ENCODE data around the gene MAP4.

The MAP4 gene

GRCh38 chr3:48030188-48030587, 14.0 kb upstream of the MAP4 start:
- Histone ChIP-seq H3K27me3 (ENCODE audit: control insufficient read depth, insufficient read depth, low read length) (no peaks in the 10 kb centered on the region), H3K4me3 (ENCODE audit: low read depth, low read length) (no peak overlapping the region), H3K4me1 (ENCODE audit: control insufficient read depth, insufficient read depth, low read length) (peaks cover 4% of the 10 kb centered on the region), H3K36me3 (ENCODE audit: control insufficient read depth, insufficient read depth, low read length) (no peaks in the 10 kb centered on the region), H3K9ac (ENCODE audit: low read depth, low read length) (no peak overlapping the region), H3K9me3 (ENCODE audit: control insufficient read depth, insufficient read depth, low read length) (no peaks in the 10 kb centered on the region)

- H3K4me3 ChIP-seq (ENCODE audit: low read depth, low read length): no peak overlapping the region
- no peaks in the 10 kb centered on the region for H3K27me3 ChIP-seq (ENCODE audit: control insufficient read depth, insufficient read depth, low read length)
- H3K4me1 ChIP-seq (ENCODE audit: control insufficient read depth, insufficient read depth, low read length): peaks cover 5% of the 10 kb centered on the region
- H3K9me3 ChIP-seq (ENCODE audit: control insufficient read depth, insufficient read depth, low read length): no peaks in the 10 kb centered on the region
- no peaks in the 10 kb centered on the region for H3K36me3 ChIP-seq (ENCODE audit: control insufficient read depth, insufficient read depth, low read length)
- no peak overlapping the region for H3K9ac ChIP-seq (ENCODE audit: low read depth, low read length)
These were observed 11.0 kb upstream of the MAP4 start for GRCh38 chr3:48026951-48027908.

- no peaks in the 10 kb centered on the region for H3K9me3 ChIP-seq (ENCODE audit: control insufficient read depth, insufficient read depth, low read length)
- peaks cover 8% of the 10 kb centered on the region for H3K4me1 ChIP-seq (ENCODE audit: control insufficient read depth, insufficient read depth, low read length)
- no peak overlapping the region for H3K9ac ChIP-seq (ENCODE audit: low read depth, low read length)
- no peaks in the 10 kb centered on the region for H3K27me3 ChIP-seq (ENCODE audit: control insufficient read depth, insufficient read depth, low read length)
- no peak overlapping the region for H3K4me3 ChIP-seq (ENCODE audit: low read depth, low read length)
- H3K36me3 ChIP-seq (ENCODE audit: control insufficient read depth, insufficient read depth, low read length): no peaks in the 10 kb centered on the region
These were observed 9.9 kb upstream of the MAP4 start for GRCh38 chr3:48026098-48026497.

GRCh38 chr3:48024401-48024800, 8.2 kb upstream of the MAP4 start:
- H3K27me3 ChIP-seq (ENCODE audit: control insufficient read depth, insufficient read depth, low read length): no peaks in the 10 kb centered on the region
- no peaks in the 10 kb centered on the region for H3K9me3 ChIP-seq (ENCODE audit: control insufficient read depth, insufficient read depth, low read length)
- H3K4me1 ChIP-seq (ENCODE audit: control insufficient read depth, insufficient read depth, low read length): peaks cover 8% of the 10 kb centered on the region
- no peak overlapping the region for H3K9ac ChIP-seq (ENCODE audit: low read depth, low read length)
- no peak overlapping the region for H3K4me3 ChIP-seq (ENCODE audit: low read depth, low read length)
- no peaks in the 10 kb centered on the region for H3K36me3 ChIP-seq (ENCODE audit: control insufficient read depth, insufficient read depth, low read length)

- no peaks in the 10 kb centered on the region for H3K27me3 ChIP-seq (ENCODE audit: control insufficient read depth, insufficient read depth, low read length)
- H3K4me1 ChIP-seq (ENCODE audit: control insufficient read depth, insufficient read depth, low read length): peaks cover 8% of the 10 kb centered on the region
- H3K4me3 ChIP-seq (ENCODE audit: low read depth, low read length): no peak overlapping the region
- no peaks in the 10 kb centered on the region for H3K36me3 ChIP-seq (ENCODE audit: control insufficient read depth, insufficient read depth, low read length)
- H3K9me3 ChIP-seq (ENCODE audit: control insufficient read depth, insufficient read depth, low read length): no peaks in the 10 kb centered on the region
- no peak overlapping the region for H3K9ac ChIP-seq (ENCODE audit: low read depth, low read length)
These were observed 7.2 kb upstream of the MAP4 start for GRCh38 chr3:48023377-48023776.

GRCh38 chr3:48022178-48022577, 6.0 kb upstream of the MAP4 start:
- no peaks in the 10 kb centered on the region for H3K27me3 ChIP-seq (ENCODE audit: control insufficient read depth, insufficient read depth, low read length)
- H3K4me3 ChIP-seq (ENCODE audit: low read depth, low read length): no peak overlapping the region
- no peaks in the 10 kb centered on the region for H3K9me3 ChIP-seq (ENCODE audit: control insufficient read depth, insufficient read depth, low read length)
- H3K36me3 ChIP-seq (ENCODE audit: control insufficient read depth, insufficient read depth, low read length): no peaks in the 10 kb centered on the region
- peaks cover 8% of the 10 kb centered on the region for H3K4me1 ChIP-seq (ENCODE audit: control insufficient read depth, insufficient read depth, low read length)
- H3K9ac ChIP-seq (ENCODE audit: low read depth, low read length): no peak overlapping the region

- Histone ChIP-seq H3K27me3 (ENCODE audit: control insufficient read depth, insufficient read depth, low read length) (no peaks in the 10 kb centered on the region), H3K36me3 (ENCODE audit: control insufficient read depth, insufficient read depth, low read length) (no peaks in the 10 kb centered on the region), H3K4me3 (ENCODE audit: low read depth, low read length) (no peak overlapping the region), H3K9me3 (ENCODE audit: control insufficient read depth, insufficient read depth, low read length) (no peaks in the 10 kb centered on the region), H3K4me1 (ENCODE audit: control insufficient read depth, insufficient read depth, low read length) (peaks cover 18% of the 10 kb centered on the region), H3K9ac (ENCODE audit: low read depth, low read length) (no peak overlapping the region)
These were observed 2.6 kb upstream of the MAP4 start for GRCh38 chr3:48018841-48019240.

GRCh38 chr3:48015431-48016180, 610 bp downstream of the MAP4 start:
- peaks cover 16% of the 10 kb centered on the region for H3K4me1 ChIP-seq (ENCODE audit: control insufficient read depth, insufficient read depth, low read length)
- H3K36me3 ChIP-seq (ENCODE audit: control insufficient read depth, insufficient read depth, low read length): no peaks in the 10 kb centered on the region
- no peaks in the 10 kb centered on the region for H3K27me3 ChIP-seq (ENCODE audit: control insufficient read depth, insufficient read depth, low read length)
- no peak overlapping the region for H3K4me3 ChIP-seq (ENCODE audit: low read depth, low read length)
- H3K9ac ChIP-seq (ENCODE audit: low read depth, low read length): no peak overlapping the region
- no peaks in the 10 kb centered on the region for H3K9me3 ChIP-seq (ENCODE audit: control insufficient read depth, insufficient read depth, low read length)

GRCh38 chr3:48014358-48014757, 1.9 kb downstream of the MAP4 start:
- H3K9ac ChIP-seq (ENCODE audit: low read depth, low read length): no peak overlapping the region

GRCh38 chr3:48013288-48013980, 2.8 kb downstream of the MAP4 start:
- Histone ChIP-seq H3K4me1 (ENCODE audit: control insufficient read depth, insufficient read depth, low read length) (peaks cover 16% of the 10 kb centered on the region), H3K27me3 (ENCODE audit: control insufficient read depth, insufficient read depth, low read length) (no peaks in the 10 kb centered on the region), H3K9me3 (ENCODE audit: control insufficient read depth, insufficient read depth, low read length) (no peaks in the 10 kb centered on the region), H3K36me3 (ENCODE audit: control insufficient read depth, insufficient read depth, low read length) (peaks cover 2% of the 10 kb centered on the region), H3K9ac (ENCODE audit: low read depth, low read length) (no peak overlapping the region), H3K4me3 (ENCODE audit: low read depth, low read length) (no peak overlapping the region)

More at GRCh38 chr3:48014358-48014757, 1.9 kb downstream of the MAP4 start:
- peaks cover under 1% of the 10 kb centered on the region for H3K36me3 ChIP-seq (ENCODE audit: control insufficient read depth, insufficient read depth, low read length)
- H3K4me1 ChIP-seq (ENCODE audit: control insufficient read depth, insufficient read depth, low read length): peaks cover 16% of the 10 kb centered on the region
- H3K9me3 ChIP-seq (ENCODE audit: control insufficient read depth, insufficient read depth, low read length): no peaks in the 10 kb centered on the region
- H3K4me3 ChIP-seq (ENCODE audit: low read depth, low read length): no peak overlapping the region
- H3K27me3 ChIP-seq (ENCODE audit: control insufficient read depth, insufficient read depth, low read length): no peaks in the 10 kb centered on the region

- no peak overlapping the region for H3K9ac ChIP-seq (ENCODE audit: low read depth, low read length)
- H3K36me3 ChIP-seq (ENCODE audit: control insufficient read depth, insufficient read depth, low read length): peaks cover 2% of the 10 kb centered on the region
- peaks cover 16% of the 10 kb centered on the region for H3K4me1 ChIP-seq (ENCODE audit: control insufficient read depth, insufficient read depth, low read length)
- H3K4me3 ChIP-seq (ENCODE audit: low read depth, low read length): no peak overlapping the region
- H3K27me3 ChIP-seq (ENCODE audit: control insufficient read depth, insufficient read depth, low read length): no peaks in the 10 kb centered on the region
- no peaks in the 10 kb centered on the region for H3K9me3 ChIP-seq (ENCODE audit: control insufficient read depth, insufficient read depth, low read length)
These were observed 3.6 kb downstream of the MAP4 start for GRCh38 chr3:48012659-48013058.

All from iPS-15b (cell line).